ENCODE data around the gene SH3GLB2.

DNA sequence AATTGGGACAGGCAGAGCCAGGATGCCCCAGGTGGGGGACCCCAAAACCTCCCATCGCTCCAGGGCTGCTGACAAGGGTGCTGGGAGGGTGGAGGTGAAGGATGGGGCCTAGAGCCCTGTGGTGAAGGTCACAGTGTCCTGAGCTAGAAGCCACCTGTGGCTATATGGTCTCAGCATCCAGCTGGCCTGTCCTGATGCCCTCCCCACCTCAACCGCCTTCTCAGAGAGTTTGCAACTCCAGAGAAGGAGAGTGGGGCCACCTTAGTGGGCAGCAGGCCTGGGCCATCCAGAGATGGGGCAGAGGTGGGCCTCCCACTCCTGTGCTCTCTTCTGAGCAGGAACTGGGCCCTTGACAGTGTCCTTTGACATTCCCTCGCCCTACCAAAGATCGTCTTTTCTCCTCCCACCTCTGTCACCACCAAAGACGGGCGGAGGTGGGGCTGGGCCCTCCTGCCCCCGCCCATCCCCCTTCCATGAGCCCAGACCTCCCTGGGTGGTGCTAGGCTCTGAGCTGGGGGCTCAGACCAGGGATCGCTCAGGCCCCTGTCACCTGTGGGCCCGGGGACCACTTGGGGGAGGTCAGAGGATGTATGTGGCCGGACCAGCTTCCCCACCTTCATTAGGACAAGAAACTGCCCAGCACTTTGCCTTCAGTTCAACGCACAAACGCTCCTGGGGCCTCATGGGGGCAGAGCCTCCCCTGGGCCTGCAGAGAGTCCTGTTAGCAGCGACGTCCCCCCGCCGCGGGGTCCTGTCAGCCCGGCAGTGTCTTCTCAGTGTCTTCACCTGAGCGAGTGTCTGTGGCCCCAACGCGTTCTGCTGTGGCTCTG, 42.8 kb upstream of the SH3GLB2 start:
- TF ChIP-seq, protein P1, sequence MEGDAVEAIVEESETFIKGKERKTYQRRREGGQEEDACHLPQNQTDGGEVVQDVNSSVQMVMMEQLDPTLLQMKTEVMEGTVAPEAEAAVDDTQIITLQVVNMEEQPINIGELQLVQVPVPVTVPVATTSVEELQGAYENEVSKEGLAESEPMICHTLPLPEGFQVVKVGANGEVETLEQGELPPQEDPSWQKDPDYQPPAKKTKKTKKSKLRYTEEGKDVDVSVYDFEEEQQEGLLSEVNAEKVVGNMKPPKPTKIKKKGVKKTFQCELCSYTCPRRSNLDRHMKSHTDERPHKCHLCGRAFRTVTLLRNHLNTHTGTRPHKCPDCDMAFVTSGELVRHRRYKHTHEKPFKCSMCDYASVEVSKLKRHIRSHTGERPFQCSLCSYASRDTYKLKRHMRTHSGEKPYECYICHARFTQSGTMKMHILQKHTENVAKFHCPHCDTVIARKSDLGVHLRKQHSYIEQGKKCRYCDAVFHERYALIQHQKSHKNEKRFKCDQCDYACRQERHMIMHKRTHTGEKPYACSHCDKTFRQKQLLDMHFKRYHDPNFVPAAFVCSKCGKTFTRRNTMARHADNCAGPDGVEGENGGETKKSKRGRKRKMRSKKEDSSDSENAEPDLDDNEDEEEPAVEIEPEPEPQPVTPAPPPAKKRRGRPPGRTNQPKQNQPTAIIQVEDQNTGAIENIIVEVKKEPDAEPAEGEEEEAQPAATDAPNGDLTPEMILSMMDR (IDR thresholded peaks at IDR 0.05; ENCODE audit: low read depth, low read length, missing input control) = no peak
- TF ChIP-seq MAX (IDR thresholded peaks at IDR 0.05) (no peak), HNF4G (IDR thresholded peaks at IDR 0.05) (no peak), YY1 (IDR thresholded peaks at IDR 0.05) (no peak), RAD21 (IDR thresholded peaks at IDR 0.05) (no peak), ATF3 (IDR thresholded peaks at IDR 0.05) (no peak), SP1 (IDR thresholded peaks at IDR 0.05) (no peak), TAF1 (conservative IDR thresholded peaks at IDR 0.05) (no peak), FOXA1 (IDR thresholded peaks at IDR 0.05) (no peak)

All from liver (tissue), 3 donors.